D721Med (cell line): ENCODE measurements around the gene CBFA2T3.

ENCODE experiments used
- DNase-seq: peaks from one replicate; pipeline ENCODE4 v3.0.0; 2011; ENCODE audit warnings: low spot score; ENCODE audit not compliant: insufficient read length
- FAIRE-seq: peaks from 2 replicates; lab custom pipeline; 2011; peaks lifted over from hg19 to GRCh38; lab: Jason Lieb, UNC
- TF ChIP-seq, protein P1 (sequence below): IDR thresholded peaks from 2 replicates; pipeline ENCODE4 v1.5.1; 2012; ENCODE audit warnings: mild to moderate bottlenecking, control low read depth; ENCODE audit not compliant: insufficient read depth; ENCODE audit errors: missing control alignments

The CBFA2T3 gene

DNA sequence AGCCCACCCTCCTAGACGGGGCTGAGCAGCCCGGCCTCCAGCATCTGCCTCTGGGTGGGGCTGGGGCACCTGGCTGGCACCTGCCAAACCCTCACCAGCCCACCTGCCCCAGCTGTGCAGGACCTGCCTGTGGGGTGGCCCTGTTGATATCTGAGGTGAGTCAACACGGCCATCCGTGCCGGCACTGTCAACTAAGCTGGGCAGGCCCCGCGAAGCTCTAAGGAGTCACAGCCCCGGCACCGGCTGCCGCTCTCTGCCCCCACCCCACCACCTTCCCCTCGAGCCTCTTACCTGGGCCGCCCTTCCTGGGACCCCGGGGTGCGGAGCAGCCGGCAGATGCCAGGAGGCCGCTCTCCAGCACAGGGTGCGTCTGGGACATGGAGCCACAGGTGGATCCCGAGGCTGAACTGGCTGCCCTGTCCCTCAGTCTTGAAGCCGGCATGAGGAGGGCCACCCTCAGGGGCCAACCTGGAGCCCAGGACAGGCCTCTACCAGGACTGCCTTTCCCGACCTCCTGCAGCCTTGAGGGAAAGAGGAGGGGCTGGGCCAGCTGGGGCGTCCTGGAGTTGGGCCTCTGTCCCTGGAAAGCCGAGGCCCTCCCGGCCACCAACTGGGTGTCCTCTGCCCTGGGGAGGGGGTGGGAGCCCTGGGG lies 515 bp downstream of the CBFA2T3 start:
- FAIRE-seq = no peak
- TF ChIP-seq, protein P1, sequence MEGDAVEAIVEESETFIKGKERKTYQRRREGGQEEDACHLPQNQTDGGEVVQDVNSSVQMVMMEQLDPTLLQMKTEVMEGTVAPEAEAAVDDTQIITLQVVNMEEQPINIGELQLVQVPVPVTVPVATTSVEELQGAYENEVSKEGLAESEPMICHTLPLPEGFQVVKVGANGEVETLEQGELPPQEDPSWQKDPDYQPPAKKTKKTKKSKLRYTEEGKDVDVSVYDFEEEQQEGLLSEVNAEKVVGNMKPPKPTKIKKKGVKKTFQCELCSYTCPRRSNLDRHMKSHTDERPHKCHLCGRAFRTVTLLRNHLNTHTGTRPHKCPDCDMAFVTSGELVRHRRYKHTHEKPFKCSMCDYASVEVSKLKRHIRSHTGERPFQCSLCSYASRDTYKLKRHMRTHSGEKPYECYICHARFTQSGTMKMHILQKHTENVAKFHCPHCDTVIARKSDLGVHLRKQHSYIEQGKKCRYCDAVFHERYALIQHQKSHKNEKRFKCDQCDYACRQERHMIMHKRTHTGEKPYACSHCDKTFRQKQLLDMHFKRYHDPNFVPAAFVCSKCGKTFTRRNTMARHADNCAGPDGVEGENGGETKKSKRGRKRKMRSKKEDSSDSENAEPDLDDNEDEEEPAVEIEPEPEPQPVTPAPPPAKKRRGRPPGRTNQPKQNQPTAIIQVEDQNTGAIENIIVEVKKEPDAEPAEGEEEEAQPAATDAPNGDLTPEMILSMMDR = no peak
- no peak for DNase-seq

DNA sequence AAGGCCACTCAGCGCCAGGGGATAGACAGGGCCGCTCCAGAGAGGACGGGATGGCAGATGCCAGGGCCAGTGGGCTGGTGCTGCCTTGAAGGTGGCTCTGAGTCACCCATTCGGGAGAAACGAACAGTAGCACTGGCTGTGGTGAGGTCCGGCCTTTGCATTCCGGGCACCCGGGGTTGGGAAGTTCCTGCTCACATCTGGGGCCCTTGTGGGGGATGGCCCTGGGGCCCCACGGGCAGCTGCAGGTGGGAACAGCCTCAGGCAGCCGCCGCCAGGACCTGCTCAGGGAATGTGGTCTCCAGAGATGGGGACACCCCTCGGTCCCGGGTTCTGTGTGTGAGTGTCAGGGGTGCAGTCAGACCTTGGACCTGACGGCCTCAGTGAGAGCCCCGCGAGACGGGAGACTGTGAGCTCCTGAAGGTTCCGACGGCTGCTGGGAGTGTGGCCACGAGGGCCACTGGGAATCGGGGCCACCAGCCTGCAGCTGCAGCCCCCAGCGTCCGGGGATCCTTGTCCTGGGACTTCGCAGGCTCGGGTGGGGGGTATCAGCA lies 1.4 kb downstream of the CBFA2T3 start:
- no peak for FAIRE-seq
- TF ChIP-seq, protein P1 = no peak
- DNase-seq = no peak

DNA sequence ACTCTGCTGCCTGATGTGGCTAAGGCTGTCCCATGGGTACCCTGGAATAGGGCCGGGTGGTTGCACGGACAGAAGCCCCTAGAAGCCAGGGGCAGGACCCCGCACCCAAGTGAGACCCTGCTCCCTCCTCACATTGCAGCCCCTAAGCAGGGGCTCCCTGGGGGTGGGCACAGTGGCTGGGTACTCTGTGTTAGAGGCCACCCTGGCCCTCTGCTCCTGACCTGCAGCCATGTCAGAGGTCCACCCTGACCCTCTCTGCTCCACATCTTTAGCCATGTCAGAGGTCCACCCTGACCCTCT lies 2.1 kb downstream of the CBFA2T3 start:
- DNase-seq (no peak), FAIRE-seq (no peak)
- TF ChIP-seq, protein P1 = no peak

DNA sequence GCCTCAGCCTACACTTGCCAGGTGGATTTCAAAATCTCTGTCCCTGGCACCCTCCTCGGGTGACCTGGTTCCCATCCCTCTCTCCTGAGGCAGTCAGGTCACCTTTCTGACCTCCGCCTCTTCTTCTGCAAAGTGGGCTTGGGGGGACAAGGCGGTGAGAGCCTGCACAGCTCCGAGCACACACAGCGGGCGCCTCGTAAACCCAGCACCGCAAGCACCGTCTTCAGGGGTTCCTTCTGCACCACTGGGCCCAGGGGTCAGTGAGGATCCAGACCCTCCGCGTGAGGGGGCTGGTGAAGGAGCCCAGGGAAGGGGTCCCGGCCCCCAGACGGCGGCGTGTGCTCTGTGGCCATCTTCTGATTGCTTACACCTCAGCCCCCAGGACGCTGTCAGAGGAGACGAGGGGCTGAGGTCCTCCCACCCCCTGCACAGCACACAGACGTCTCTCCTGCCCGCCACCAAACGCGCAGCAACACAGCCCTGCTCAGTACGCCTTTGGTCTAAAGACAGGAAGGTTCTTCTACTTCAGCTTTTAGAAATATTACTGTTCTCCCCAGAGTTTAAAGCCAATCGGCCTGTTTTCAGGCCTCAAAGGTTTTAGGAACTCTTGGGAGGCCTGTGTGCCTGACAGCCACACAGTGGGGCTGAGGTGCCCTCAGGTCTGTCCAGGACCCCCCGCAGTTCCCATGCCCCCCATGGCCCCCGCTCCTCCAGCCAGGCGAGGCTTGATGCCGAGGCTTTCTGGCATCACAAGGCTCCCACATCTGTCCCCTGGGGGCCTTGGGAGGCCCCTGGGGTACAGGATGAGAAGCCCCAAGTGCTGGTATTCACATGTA lies 2.7 kb downstream of the CBFA2T3 start:
- TF ChIP-seq, protein P1 = no peak
- DNase-seq (no peak), FAIRE-seq (no peak)

DNA sequence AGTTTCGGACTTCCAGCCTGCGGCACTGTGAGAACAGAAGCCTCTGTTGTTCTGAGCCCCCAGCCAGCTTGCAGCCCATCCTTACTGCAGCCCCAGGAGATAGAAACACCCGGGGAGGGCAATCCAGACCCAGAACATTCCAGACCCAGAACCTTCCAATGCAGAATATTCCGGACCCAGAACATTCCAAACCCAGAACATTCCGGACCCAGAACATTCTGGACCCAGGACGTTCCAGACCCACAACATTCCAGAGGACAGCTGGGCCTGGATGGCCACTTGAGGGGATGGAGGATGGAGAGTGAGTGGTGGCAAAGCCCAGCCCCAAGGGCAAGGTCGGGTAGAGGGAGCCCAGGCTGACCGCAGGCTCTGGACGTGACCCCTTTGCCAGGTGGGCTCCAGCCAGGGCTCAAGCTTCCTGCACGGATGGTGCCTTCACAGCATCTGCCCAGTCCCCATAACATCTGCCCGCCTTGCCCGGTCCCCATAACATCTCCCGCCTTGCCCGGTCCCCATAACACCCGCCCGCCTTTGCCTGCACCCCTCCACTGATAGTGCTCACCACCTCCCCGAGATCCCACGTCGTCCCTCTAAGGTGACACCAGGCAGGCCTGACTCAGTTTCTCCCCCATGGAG lies 3.5 kb downstream of the CBFA2T3 start:
- TF ChIP-seq, protein P1 = no peak
- DNase-seq = no peak
- FAIRE-seq = no peak

DNA sequence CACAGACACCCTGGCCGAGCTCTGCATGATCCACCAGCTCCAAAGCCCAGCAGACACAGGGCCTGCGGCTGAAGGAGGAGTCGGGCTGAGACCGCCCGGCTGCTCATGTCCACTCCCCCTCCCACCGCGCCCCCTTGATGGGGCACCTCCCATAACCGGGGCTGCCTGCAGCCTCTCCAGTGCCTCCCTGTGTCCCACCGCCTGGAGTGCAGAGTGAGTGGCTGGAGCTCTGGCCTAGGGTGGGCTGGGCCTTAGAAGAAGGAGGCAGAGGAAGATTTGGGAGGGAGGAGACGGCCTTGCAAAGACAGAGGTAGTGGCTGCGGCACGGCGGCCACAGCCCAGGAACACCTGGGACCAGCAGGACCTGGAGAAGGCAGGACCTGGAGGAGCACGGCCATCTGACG lies 4.0 kb downstream of the CBFA2T3 start:
- DNase-seq (no peak), FAIRE-seq (no peak)
- TF ChIP-seq, protein P1 = no peak
